GM13977 (cell line): ENCODE results near the gene NTN1.

ENCODE experiments used
- DNase-seq: peaks from one replicate; pipeline ENCODE4 v3.0.0; 2012; ENCODE audit warnings: low spot score
- in situ Hi-C: fragments of 300-500 bp; cut with MboI; formaldehyde crosslinking; loops from one replicate; pipeline ENCODE4 v1.12.0; 2022; ENCODE audit warnings: low sequenced_read_pairs, low pct_unique_long_range_greater_than_20kb, mixed read lengths, inconsistent platforms; ENCODE audit not compliant: unreplicated experiment
- TF ChIP-seq, protein P1 (sequence below): IDR thresholded peaks from 2 replicates; pipeline ENCODE4 v1.5.1; 2012; ENCODE audit warnings: mild to moderate bottlenecking, control low read depth; ENCODE audit not compliant: insufficient read depth; ENCODE audit errors: extremely low read depth, missing control alignments

The NTN1 gene

DNA sequence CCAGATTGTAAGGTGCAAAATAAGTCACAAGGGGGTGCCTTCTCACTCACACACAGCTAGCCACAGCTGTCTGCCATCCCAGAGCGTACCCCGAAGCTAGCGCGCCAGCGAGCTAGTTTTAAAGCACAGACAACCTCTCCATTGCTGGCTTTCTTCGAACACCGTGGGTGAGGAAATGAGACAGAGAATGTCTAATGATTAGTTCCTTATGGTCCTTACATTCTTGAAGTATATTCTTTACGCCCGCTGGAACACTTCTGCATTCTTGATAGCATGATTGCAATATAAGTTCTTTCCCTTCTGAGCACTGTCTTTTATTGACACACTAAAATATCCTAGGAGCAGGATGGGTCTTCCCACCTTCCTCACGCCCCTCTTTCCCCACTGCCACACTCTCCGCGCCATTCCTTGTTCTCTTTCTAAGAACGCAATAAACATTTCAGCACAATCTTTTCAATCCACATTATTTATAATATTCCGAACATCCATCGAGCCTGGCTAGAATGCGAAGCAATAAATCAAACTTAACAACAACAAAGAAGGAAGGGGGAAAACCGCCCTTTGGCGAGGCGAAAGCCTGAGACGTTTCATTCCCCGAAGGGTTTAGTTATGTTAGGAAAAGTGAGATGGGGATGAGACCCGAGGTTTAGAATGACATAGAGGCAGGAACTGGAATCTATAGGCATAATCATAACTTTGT lies 251.3 kb downstream of the NTN1 start:
- DNase-seq: no peak
- in situ Hi-C loops: no loop called here
- TF ChIP-seq, protein P1, sequence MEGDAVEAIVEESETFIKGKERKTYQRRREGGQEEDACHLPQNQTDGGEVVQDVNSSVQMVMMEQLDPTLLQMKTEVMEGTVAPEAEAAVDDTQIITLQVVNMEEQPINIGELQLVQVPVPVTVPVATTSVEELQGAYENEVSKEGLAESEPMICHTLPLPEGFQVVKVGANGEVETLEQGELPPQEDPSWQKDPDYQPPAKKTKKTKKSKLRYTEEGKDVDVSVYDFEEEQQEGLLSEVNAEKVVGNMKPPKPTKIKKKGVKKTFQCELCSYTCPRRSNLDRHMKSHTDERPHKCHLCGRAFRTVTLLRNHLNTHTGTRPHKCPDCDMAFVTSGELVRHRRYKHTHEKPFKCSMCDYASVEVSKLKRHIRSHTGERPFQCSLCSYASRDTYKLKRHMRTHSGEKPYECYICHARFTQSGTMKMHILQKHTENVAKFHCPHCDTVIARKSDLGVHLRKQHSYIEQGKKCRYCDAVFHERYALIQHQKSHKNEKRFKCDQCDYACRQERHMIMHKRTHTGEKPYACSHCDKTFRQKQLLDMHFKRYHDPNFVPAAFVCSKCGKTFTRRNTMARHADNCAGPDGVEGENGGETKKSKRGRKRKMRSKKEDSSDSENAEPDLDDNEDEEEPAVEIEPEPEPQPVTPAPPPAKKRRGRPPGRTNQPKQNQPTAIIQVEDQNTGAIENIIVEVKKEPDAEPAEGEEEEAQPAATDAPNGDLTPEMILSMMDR: no peak

DNA sequence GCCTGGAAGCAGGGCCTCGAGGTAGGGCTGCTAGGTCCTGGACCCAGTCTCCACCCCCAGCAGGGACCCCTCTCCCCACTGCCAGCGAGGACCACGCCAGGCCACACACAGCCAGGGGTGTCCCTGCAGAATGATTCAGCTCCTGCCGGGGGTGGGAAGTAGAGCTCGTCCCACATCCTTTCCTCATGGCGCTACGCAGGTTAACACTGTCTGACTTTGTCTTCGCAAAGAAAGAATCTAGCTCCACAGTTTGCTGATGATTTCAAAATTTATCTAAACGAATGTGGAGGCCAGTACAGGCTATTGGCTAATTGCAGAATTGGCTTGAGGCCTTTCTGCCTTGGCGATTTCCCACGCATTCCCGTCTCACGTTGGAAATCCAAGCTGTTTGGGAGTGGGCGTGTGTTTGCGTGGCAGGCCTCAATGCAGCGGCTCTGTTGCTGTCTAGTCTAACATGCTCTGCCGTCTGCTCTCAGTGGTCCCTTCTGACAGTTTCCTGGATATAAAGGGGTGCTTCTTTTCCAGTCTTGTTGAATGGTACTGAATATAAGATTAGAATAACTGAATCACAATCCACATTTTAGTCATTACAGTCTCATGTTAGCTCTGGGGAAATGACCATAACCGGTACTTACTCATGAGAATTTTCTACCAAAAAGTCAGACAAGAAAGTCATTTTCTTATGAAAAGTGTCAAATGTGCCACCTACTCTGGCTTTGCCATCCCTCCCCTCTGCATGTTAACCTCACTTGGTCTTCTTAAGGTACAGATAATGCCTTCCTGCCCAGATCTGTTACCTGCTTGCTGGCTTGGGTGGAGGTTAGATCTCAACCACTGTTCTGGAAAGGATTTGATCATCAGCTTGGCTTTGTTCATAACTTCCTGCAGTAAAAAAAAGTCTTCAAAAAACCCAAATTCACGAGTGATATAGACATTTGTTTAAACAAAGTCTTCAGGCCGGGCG lies 252.4 kb downstream of the NTN1 start:
- DNase-seq: no peak
- in situ Hi-C loops: no loop called here
- TF ChIP-seq, protein P1: no peak

DNA sequence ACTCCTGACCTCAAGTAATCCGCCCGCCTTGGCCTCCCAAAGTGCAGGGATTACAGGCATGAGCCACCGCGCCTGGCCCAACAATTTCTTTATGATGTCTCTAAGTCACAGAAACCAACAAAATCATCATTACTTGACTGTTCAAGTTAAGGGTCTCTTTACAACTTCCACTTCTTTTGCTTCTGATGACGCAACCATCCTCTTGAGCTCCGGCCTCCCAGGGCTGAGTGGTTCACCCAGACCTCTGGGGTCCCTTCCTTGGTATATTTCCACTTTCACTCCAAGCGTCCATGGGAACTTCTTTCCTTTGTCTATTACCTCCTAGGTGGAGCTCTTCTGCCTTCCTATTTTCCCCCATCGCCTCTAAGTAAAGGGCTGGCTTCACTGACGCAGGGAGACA lies 253.7 kb downstream of the NTN1 start:
- no peak for DNase-seq
- in situ Hi-C loops: no loop called here
- TF ChIP-seq, protein P1: no peak

DNA sequence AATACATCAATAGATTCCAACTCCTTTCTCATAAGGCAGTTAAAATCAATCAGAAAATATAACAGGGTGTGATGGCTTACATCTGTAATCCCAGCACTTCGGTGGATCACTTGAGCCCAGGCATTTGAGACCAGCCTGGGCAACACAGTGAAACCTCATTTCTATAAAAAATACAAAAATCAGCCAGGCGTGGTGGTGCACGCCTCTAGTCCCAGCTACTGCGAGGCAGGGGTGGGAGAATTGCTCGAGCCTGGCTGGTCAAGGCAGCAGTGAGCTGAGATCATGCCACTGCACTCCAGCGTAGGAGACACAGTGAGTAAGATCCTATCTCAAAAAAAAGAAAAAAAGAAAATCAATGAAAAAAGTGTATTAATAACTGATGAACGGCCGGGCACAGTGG lies 258.6 kb downstream of the NTN1 start:
- in situ Hi-C loops: no loop called here
- DNase-seq: no peak
- TF ChIP-seq, protein P1: no peak

DNA sequence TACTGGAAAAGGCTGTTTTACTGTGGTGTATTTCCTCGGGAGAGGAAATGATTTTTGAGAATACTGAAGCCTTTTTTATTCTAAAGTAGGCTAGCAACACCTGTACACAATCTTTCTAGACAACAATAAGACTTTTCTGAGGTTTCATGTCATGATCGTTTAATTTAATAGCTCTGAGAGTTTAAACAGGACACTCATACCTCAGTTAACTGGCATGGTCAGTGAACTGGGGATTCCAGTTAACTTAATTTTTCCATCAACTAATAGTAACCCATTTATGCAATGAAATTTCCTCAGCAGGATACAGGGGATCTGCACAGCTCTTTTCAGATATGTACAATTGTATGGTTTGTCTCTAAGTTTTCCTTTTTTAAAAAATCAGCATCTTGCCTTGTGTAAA lies 262.6 kb downstream of the NTN1 start:
- in situ Hi-C loops: no loop called here
- no peak for DNase-seq
- TF ChIP-seq, protein P1: no peak

DNA sequence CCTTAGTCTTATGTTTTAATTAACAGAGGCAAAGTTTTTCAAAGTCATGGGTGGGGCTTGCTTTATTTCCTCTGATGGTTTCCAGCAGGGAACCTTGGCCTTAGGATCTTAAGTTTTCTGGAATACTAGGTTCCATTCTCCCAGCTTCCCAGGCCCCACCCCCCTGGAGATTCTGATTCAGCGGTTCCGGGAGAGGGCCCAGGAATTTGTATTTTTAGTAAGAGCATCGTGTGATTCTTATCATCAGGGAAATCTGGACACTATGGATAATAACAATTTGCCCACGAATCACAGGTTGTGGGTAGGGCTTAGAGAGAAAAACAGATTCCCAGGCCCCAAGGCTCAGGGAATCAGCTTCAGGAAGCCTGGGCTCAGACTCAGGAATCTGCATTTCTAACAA lies 263.6 kb downstream of the NTN1 start:
- in situ Hi-C loops: no loop called here
- TF ChIP-seq, protein P1: no peak
- DNase-seq: no peak
